SK-N-SH treated with all-trans-retinoic acid at 6 μM for 48 hours (cell line): ENCODE results near the gene TRAF6.

Source experiments
- ATAC-seq: fragments of 200-7000 bp; cut with Tn5 transposase; 3 replicates; pipeline ENCODE4 v1.9.1; 2020; ENCODE audit warnings: mild to moderate bottlenecking, moderate library complexity
- ARNTL ChIP-seq: fragments of 450-650 bp; formaldehyde crosslinking; IDR thresholded peaks from 2 replicates; pipeline ENCODE4 v1.5.0; 2020; ENCODE audit warnings: low read depth, mild to moderate bottlenecking, moderate library complexity, borderline replicate concordance
- CSDC2 ChIP-seq: fragments of 250-450 bp; sonication (Bioruptor Pico); IDR thresholded peaks from 2 replicates; pipeline ENCODE4 v1.5.0; 2020; ENCODE audit warnings: mild to moderate bottlenecking, moderate library complexity
- CSRNP3 ChIP-seq: fragments of 250-450 bp; sonication (Bioruptor Pico); IDR thresholded peaks from 2 replicates; pipeline ENCODE4 v1.5.1; 2021; ENCODE audit warnings: mild to moderate bottlenecking, moderate library complexity
- ESRRG ChIP-seq: fragments of 250-450 bp; sonication (Bioruptor Pico); IDR thresholded peaks from 2 replicates; pipeline ENCODE4 v1.6.1; 2021; ENCODE audit warnings: mild to moderate bottlenecking
- GLIS3 ChIP-seq: fragments of 250-450 bp; sonication (Bioruptor Pico); IDR thresholded peaks from 2 replicates; pipeline ENCODE4 v1.5.0; 2020; ENCODE audit warnings: mild to moderate bottlenecking, moderate library complexity
- ISL1 ChIP-seq: fragments of 250-450 bp; sonication (Bioruptor Pico); IDR thresholded peaks from 2 replicates; pipeline ENCODE4 v2.1.2; 2022; ENCODE audit warnings: mild to moderate bottlenecking, moderate library complexity
- OSR1 ChIP-seq: fragments of 250-450 bp; sonication (Bioruptor Pico); IDR thresholded peaks from 2 replicates; pipeline ENCODE4 v1.8.0; 2022; ENCODE audit warnings: moderate library complexity, mild to moderate bottlenecking, inconsistent platforms
- PPARA ChIP-seq: fragments of 250-450 bp; sonication (Bioruptor Pico); IDR thresholded peaks from 2 replicates; pipeline ENCODE4 v1.5.0; 2020; ENCODE audit warnings: mild to moderate bottlenecking, borderline replicate concordance
- RARB ChIP-seq: fragments of 250-450 bp; sonication (Bioruptor Pico); IDR thresholded peaks from 2 replicates; pipeline ENCODE4 v1.8.0; 2021; ENCODE audit warnings: mild to moderate bottlenecking, moderate library complexity
- SNAI2 ChIP-seq: fragments of 250-450 bp; sonication (Bioruptor Pico); IDR thresholded peaks from 2 replicates; pipeline ENCODE4 v1.5.0; 2020; ENCODE audit warnings: mild to moderate bottlenecking, moderate library complexity
- TCF4 ChIP-seq: fragments of 250-450 bp; sonication (Bioruptor Pico); IDR thresholded peaks from 2 replicates; pipeline ENCODE4 v1.8.0; 2021; ENCODE audit warnings: mild to moderate bottlenecking, moderate library complexity, borderline replicate concordance
- TOX ChIP-seq: fragments of 250-450 bp; sonication (Bioruptor Pico); IDR thresholded peaks from 2 replicates; pipeline ENCODE4 v1.8.0; 2021; ENCODE audit warnings: mild to moderate bottlenecking, moderate library complexity, borderline replicate concordance
- TSHZ2 ChIP-seq: fragments of 250-450 bp; sonication (Bioruptor Pico); IDR thresholded peaks from 2 replicates; pipeline ENCODE4 v1.5.0; 2020; ENCODE audit warnings: mild to moderate bottlenecking, moderate library complexity
- ZC3H10 ChIP-seq: fragments of 250-450 bp; sonication (Bioruptor Pico); IDR thresholded peaks from 2 replicates; pipeline ENCODE4 v1.5.1; 2021; ENCODE audit warnings: mild to moderate bottlenecking, moderate library complexity
- ZFP3 ChIP-seq: fragments of 250-450 bp; sonication (Bioruptor Pico); IDR thresholded peaks from 2 replicates; pipeline ENCODE4 v1.5.0; 2020; ENCODE audit warnings: mild to moderate bottlenecking, moderate library complexity
- ZNF70 ChIP-seq: fragments of 450-650 bp; formaldehyde crosslinking; IDR thresholded peaks from 2 replicates; pipeline ENCODE4 v1.5.0; 2020; ENCODE audit warnings: mild to moderate bottlenecking, moderate library complexity
- ZNF8 ChIP-seq: fragments of 450-650 bp; formaldehyde crosslinking; IDR thresholded peaks from 2 replicates; pipeline ENCODE4 v1.5.0; 2020; ENCODE audit warnings: mild to moderate bottlenecking, moderate library complexity

Gene TRAF6

GRCh38 chr11:36437413-36437812, 72.7 kb downstream of the TRAF6 start:
- ATAC-seq = no peak
- no peak for TF ChIP-seq ZFP3
- no peak for TF ChIP-seq ZNF70 (CRISPR knock-in tag)
- TF ChIP-seq OSR1 (CRISPR knock-in tag) = no peak
- TF ChIP-seq CSRNP3 (CRISPR knock-in tag) = no peak
- no peak for TF ChIP-seq CSDC2 (CRISPR knock-in tag)
- no peak for TF ChIP-seq ZC3H10 (CRISPR knock-in tag)
- no peak for TF ChIP-seq TCF4 (CRISPR knock-in tag)
- no peak for TF ChIP-seq RARB (CRISPR knock-in tag)
- no peak for TF ChIP-seq ESRRG (CRISPR knock-in tag)
- TF ChIP-seq ZNF8 (CRISPR knock-in tag) = no peak
- TF ChIP-seq SNAI2 = no peak
- no peak for TF ChIP-seq GLIS3 (CRISPR knock-in tag)
- no peak for TF ChIP-seq PPARA (CRISPR knock-in tag)
- no peak for TF ChIP-seq TOX
- no peak for TF ChIP-seq ARNTL
- TF ChIP-seq TSHZ2 = no peak
- TF ChIP-seq ISL1 = no peak
